Memory B cell (primary cell): ENCODE measurements around the gene SLC48A1.
A peak's percentile ranks its signal among the peaks of the same experiment; 100 is the strongest.

Experiments
- ATAC-seq: fragments of 150-1000 bp; cut with Tn5 transposase; 2 replicates; pipeline ENCODE4 v1.10.0; 2021; ENCODE audit warnings: low read depth, mild to moderate bottlenecking, moderate library complexity
- DNase-seq, 2 donors: peaks; one replicate each; pipeline ENCODE4 v3.0.0; 2022; ENCODE audit warnings: low spot score in 2 of 2
- H3K27ac Mint-ChIP-seq: one replicate; pipeline ENCODE4 v1.8.0; 2022; ENCODE audit warnings: mild to moderate bottlenecking, moderate library complexity, mixed read lengths
- H3K27me3 Mint-ChIP-seq: one replicate; pipeline ENCODE4 v1.8.0; 2022; ENCODE audit warnings: mixed read lengths
- H3K36me3 Mint-ChIP-seq: one replicate; pipeline ENCODE4 v1.8.0; 2022; ENCODE audit warnings: mild to moderate bottlenecking, mixed read lengths
- H3K4me1 Mint-ChIP-seq: one replicate; pipeline ENCODE4 v1.8.0; 2022; ENCODE audit warnings: mixed read lengths
- H3K4me3 Mint-ChIP-seq: one replicate; pipeline ENCODE4 v1.8.0; 2022; ENCODE audit warnings: mild to moderate bottlenecking, moderate library complexity, mixed read lengths
- H3K9me3 Mint-ChIP-seq: one replicate; pipeline ENCODE4 v1.8.0; 2022; ENCODE audit warnings: mixed read lengths

Gene SLC48A1

GRCh38 chr12:47773062-47773857 lies at the start of gene SLC48A1:
Gene SLC48A1, plus strand, starts transcription at chr12:47773238. Its CDS starts 67 bp downstream, at chr12:47773305.
- peak; percentile 76 for DNase-seq
- ATAC-seq, result peak; percentile 91
- Mint-ChIP-seq H3K4me3 (peak within 1 kb of the TSS; percentile 92), H3K36me3 (no peaks in the 10 kb centered on the region), H3K9me3 (no peaks in the 10 kb centered on the region), H3K27ac (peak within 1 kb of the TSS; percentile 71), H3K4me1 (peaks cover 22% of the 10 kb centered on the region), H3K27me3 (no peaks in the 10 kb centered on the region)

- H3K9me3 Mint-ChIP-seq, result no peaks in the 10 kb centered on the region
- H3K4me3 Mint-ChIP-seq, result no peak within 1 kb of the TSS
- ATAC-seq (no peak), DNase-seq (no peak)
- peaks cover 12% of the 10 kb centered on the region for H3K4me1 Mint-ChIP-seq
- no peaks in the 10 kb centered on the region for H3K27me3 Mint-ChIP-seq
- H3K36me3 Mint-ChIP-seq, result peaks cover 5% of the 10 kb centered on the region
- H3K27ac Mint-ChIP-seq, result no peak within 1 kb of the TSS
Measured at GRCh38 chr12:47725091-47725772, 47.8 kb upstream of the SLC48A1 start, which contains the start of gene ENDOU. Gene ENDOU, minus strand, starts transcription at chr12:47725490. Its CDS starts 77 bp downstream, at chr12:47725413.

DNA sequence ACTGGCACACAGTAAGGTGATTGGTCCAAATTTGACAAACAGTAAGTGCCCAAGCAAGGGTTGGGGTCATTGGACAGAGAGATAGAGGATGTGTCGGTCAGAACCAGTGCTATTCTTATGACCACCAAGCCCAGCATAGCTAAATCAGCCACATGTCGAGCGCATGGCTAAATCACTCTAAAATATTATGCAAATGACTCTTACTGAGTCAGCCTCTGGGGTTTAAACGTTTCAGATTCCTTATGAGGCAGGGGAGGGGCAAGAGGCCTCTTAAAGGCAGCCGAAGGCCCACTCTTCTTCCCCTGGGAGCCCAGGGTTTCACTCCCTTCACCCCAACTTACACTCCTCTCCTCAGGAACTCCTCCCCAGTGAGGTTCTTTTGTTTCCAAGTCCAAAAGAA lies 47.1 kb upstream of the SLC48A1 start:
- Mint-ChIP-seq H3K4me1 (peaks cover 12% of the 10 kb centered on the region), H3K36me3 (peaks cover 5% of the 10 kb centered on the region), H3K27me3 (no peaks in the 10 kb centered on the region), H3K27ac (no peak overlapping the region), H3K9me3 (no peaks in the 10 kb centered on the region), H3K4me3 (no peak overlapping the region)
- peak; percentile 70 for ATAC-seq
- no peak for DNase-seq

GRCh38 chr12:47729233-47729632 lies 43.8 kb upstream of the SLC48A1 start:
- no peak for ATAC-seq
- H3K27me3 Mint-ChIP-seq, result no peaks in the 10 kb centered on the region
- no peak for DNase-seq
- no peaks in the 10 kb centered on the region for H3K36me3 Mint-ChIP-seq
- H3K4me3 Mint-ChIP-seq, result no peak overlapping the region
- H3K4me1 Mint-ChIP-seq, result peaks cover 12% of the 10 kb centered on the region
- H3K27ac Mint-ChIP-seq, result peak overlapping the region; percentile 49
- H3K9me3 Mint-ChIP-seq, result no peaks in the 10 kb centered on the region

GRCh38 chr12:47730341-47730744 lies 42.7 kb upstream of the SLC48A1 start:
- DNase-seq (no peak), ATAC-seq (no peak)
- Mint-ChIP-seq H3K36me3 (no peaks in the 10 kb centered on the region), H3K27me3 (no peaks in the 10 kb centered on the region), H3K27ac (no peak overlapping the region), H3K9me3 (no peaks in the 10 kb centered on the region), H3K4me3 (no peak overlapping the region), H3K4me1 (peaks cover 9% of the 10 kb centered on the region)

- DNase-seq, result no peak
- no peak for ATAC-seq
- no peaks in the 10 kb centered on the region for H3K36me3 Mint-ChIP-seq
- H3K4me3 Mint-ChIP-seq, result no peak overlapping the region
- H3K27ac Mint-ChIP-seq, result no peak overlapping the region
- no peaks in the 10 kb centered on the region for H3K9me3 Mint-ChIP-seq
- H3K4me1 Mint-ChIP-seq, result peaks cover 2% of the 10 kb centered on the region
- no peaks in the 10 kb centered on the region for H3K27me3 Mint-ChIP-seq
Measured at GRCh38 chr12:47731723-47732122, 41.3 kb upstream of the SLC48A1 start.

GRCh38 chr12:47732504-47732903 lies 40.5 kb upstream of the SLC48A1 start:
- DNase-seq (no peak), ATAC-seq (no peak)
- H3K9me3 Mint-ChIP-seq, result no peaks in the 10 kb centered on the region
- no peaks in the 10 kb centered on the region for H3K27me3 Mint-ChIP-seq
- H3K4me3 Mint-ChIP-seq, result no peak overlapping the region
- no peaks in the 10 kb centered on the region for H3K36me3 Mint-ChIP-seq
- no peak overlapping the region for H3K27ac Mint-ChIP-seq
- no peaks in the 10 kb centered on the region for H3K4me1 Mint-ChIP-seq

DNA sequence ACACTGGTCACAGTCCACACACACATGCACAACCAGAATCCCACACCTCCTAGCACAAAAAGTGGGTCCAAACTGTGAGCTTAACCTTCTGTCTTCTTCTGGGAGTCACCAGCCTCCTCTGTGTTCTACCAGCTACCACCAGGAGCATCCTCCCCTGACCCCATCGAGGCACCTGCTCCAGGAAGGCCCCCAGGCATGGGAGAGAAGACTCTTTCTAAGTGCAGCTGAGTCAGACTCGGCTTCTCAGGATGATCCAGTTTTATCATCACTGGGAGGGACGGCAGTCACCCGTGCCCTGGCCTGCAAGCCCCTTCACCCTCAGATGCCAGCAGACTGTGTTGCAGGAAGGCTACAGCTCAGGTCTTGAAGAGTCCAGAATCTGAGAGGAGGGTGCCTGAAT lies 39.9 kb upstream of the SLC48A1 start:
- no peaks in the 10 kb centered on the region for H3K4me1 Mint-ChIP-seq
- H3K36me3 Mint-ChIP-seq, result no peaks in the 10 kb centered on the region
- no peaks in the 10 kb centered on the region for H3K27me3 Mint-ChIP-seq
- no peak overlapping the region for H3K4me3 Mint-ChIP-seq
- no peaks in the 10 kb centered on the region for H3K9me3 Mint-ChIP-seq
- DNase-seq (no peak), ATAC-seq (no peak)
- no peak overlapping the region for H3K27ac Mint-ChIP-seq

DNA sequence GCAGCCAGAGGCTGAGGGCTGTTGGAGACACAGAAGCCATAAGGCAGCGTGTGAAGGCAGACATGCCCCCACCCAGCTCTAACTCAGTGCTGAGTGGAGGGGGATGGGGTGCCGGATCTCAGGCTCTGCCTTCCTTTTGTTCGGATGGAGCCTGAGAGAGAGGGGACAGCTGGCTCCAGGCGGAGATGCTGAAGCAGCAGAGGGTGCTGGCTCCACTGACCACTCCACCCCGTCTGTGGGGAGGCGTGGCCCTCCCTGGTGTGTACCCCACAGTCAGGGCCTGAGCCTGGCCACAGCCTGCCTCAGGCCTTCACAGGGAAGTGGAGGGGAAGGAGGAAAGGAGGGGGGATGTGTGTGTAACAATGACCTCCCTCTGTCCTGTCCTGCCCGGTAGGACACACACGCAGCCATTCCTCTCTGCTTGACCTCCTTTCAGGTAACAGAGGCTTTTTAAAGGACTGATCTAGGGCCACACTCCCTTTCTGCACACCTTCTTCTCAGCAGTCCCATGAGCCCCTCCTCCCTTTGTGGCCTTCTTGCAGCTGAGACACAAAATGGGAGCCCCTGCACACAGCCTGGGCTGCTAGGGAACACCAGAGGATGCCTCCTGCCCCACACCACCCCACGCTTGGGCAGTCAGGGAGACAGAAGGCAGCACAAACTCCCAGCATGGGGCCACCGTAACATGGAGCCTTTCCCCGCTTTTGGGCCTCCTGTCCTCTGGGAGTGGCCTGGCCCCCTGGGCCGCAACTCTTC lies 38.1 kb upstream of the SLC48A1 start:
- Mint-ChIP-seq H3K36me3 (no peaks in the 10 kb centered on the region), H3K27me3 (no peaks in the 10 kb centered on the region), H3K9me3 (no peaks in the 10 kb centered on the region), H3K27ac (no peak overlapping the region), H3K4me3 (no peak overlapping the region), H3K4me1 (peaks cover 11% of the 10 kb centered on the region)
- DNase-seq (no peak), ATAC-seq (no peak)

DNA sequence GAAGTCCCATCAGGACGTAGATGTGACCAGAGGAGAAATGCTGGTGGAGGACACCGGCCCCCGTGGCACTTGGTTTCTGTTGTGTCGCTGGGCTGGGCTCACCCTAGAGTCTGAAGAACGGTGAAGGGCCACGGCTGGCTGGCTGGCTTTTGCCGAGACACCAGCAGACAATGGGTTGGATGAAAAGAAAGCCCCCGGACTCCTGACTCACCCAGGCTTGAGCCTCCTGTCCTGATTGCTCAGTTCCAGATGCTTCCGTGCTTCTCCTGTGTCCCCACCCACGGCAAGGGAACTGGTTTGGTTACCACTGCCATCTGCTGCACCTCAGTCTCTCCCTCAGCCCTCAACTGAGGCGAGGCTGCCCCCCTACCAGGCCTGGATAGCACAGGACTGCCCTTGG lies 37.4 kb upstream of the SLC48A1 start:
- no peak for DNase-seq
- peaks cover 18% of the 10 kb centered on the region for H3K4me1 Mint-ChIP-seq
- H3K27ac Mint-ChIP-seq, result no peak overlapping the region
- no peaks in the 10 kb centered on the region for H3K36me3 Mint-ChIP-seq
- no peaks in the 10 kb centered on the region for H3K9me3 Mint-ChIP-seq
- ATAC-seq, result no peak
- no peak overlapping the region for H3K4me3 Mint-ChIP-seq
- no peaks in the 10 kb centered on the region for H3K27me3 Mint-ChIP-seq

- H3K4me1 Mint-ChIP-seq, result peaks cover 24% of the 10 kb centered on the region
- no peaks in the 10 kb centered on the region for H3K36me3 Mint-ChIP-seq
- H3K27ac Mint-ChIP-seq, result no peak overlapping the region
- H3K4me3 Mint-ChIP-seq, result no peak overlapping the region
- DNase-seq, result no peak
- H3K9me3 Mint-ChIP-seq, result no peaks in the 10 kb centered on the region
- no peak for ATAC-seq
- H3K27me3 Mint-ChIP-seq, result no peaks in the 10 kb centered on the region
Measured at GRCh38 chr12:47736216-47736615, 36.8 kb upstream of the SLC48A1 start.

GRCh38 chr12:47736877-47737676 lies 36.0 kb upstream of the SLC48A1 start:
- H3K4me1 Mint-ChIP-seq, result peaks cover 29% of the 10 kb centered on the region
- no peak overlapping the region for H3K27ac Mint-ChIP-seq
- no peak for ATAC-seq

GRCh38 chr12:47737936-47738594 lies 35.0 kb upstream of the SLC48A1 start:
- DNase-seq (no peak), ATAC-seq (no peak)
- Mint-ChIP-seq H3K27ac (no peak overlapping the region), H3K36me3 (no peaks in the 10 kb centered on the region), H3K4me1 (peaks cover 33% of the 10 kb centered on the region), H3K4me3 (no peak overlapping the region), H3K27me3 (no peaks in the 10 kb centered on the region), H3K9me3 (no peaks in the 10 kb centered on the region)

More at GRCh38 chr12:47736877-47737676, 36.0 kb upstream of the SLC48A1 start:
- Mint-ChIP-seq H3K4me3 (no peak overlapping the region), H3K9me3 (no peaks in the 10 kb centered on the region), H3K36me3 (no peaks in the 10 kb centered on the region), H3K27me3 (no peaks in the 10 kb centered on the region)
- DNase-seq, result no peak
